Prostate gland (tissue), 2 donors: ENCODE data around the gene BORA.

Experiments
- POLR2A ChIP-seq: fragments of 450-650 bp; IDR thresholded peaks from one replicate; pipeline ENCODE4 v1.6.1; 2016; ENCODE audit warnings: antibody characterized with exemption, mild to moderate bottlenecking
- POLR2AphosphoS5 ChIP-seq: sonication (generic); formaldehyde crosslinking; IDR thresholded peaks from one replicate; pipeline ENCODE4 v1.6.1; 2017; ENCODE audit warnings: antibody characterized with exemption
- TF ChIP-seq, protein P1 (sequence below), 4 experiments: fragments of 200-600 bp in 2 of 4; fragments of 450-650 bp in 2 of 4; sonication (generic) in 2 of 4; IDR thresholded peaks; 1 replicate in 3 of 4; 2 replicates in 1 of 4; pipeline ENCODE4 v1.5.1; 2016 to 2019; ENCODE audit warnings: antibody characterized with exemption in 4 of 4, mild to moderate bottlenecking in 2 of 4, moderate library complexity in 2 of 4

DNA sequence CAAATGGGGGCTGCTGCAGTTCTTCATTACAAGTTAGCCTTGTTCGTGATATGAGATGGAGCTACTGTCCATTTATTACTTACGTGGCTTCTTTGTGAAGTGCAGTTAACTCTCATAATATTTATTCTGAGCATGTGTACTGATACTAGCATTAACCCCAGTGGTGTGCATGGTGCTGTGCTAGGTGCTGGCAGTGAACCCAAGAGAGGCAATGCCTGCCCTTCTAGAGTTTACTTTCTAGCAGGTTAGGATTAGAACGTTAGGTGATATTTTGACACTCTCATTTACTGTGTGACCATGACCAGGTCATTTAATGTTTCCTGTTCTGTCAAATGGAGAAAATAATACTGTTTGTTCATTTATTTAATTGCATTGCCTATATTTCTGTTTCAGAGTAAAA is 71.1 kb downstream of the BORA start:
- TF ChIP-seq POLR2A: no peak
- TF ChIP-seq, protein P1, sequence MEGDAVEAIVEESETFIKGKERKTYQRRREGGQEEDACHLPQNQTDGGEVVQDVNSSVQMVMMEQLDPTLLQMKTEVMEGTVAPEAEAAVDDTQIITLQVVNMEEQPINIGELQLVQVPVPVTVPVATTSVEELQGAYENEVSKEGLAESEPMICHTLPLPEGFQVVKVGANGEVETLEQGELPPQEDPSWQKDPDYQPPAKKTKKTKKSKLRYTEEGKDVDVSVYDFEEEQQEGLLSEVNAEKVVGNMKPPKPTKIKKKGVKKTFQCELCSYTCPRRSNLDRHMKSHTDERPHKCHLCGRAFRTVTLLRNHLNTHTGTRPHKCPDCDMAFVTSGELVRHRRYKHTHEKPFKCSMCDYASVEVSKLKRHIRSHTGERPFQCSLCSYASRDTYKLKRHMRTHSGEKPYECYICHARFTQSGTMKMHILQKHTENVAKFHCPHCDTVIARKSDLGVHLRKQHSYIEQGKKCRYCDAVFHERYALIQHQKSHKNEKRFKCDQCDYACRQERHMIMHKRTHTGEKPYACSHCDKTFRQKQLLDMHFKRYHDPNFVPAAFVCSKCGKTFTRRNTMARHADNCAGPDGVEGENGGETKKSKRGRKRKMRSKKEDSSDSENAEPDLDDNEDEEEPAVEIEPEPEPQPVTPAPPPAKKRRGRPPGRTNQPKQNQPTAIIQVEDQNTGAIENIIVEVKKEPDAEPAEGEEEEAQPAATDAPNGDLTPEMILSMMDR (IDR thresholded peaks at IDR 0.05): no peak
- TF ChIP-seq POLR2AphosphoS5: no peak
